Frontal cortex (tissue), 4 donors: ENCODE data around the gene OCLN. TPM values are rescaled to one million over a fixed set of nuclear protein-coding genes. Genes with fewer than 3 reads are reported as not detected.
"Not testable (repeated sequence)": the region's sequence is repeated elsewhere in the genome, so short reads cannot be mapped to it uniquely, and the experiment has no call there.

ENCODE experiments used
- DNase-seq, 2 donors: peaks; one replicate each; pipeline ENCODE4 v3.0.0; 2012; ENCODE audit warnings: low spot score in 2 of 2
- FAIRE-seq: peaks from 2 replicates; lab custom pipeline; 2012; peaks lifted over from hg19 to GRCh38; lab: Jason Lieb, UNC
- small RNA-seq: library from RNA; depleted of rRNA; stranded (forward); fragments of <200 nt; gene quantifications from one replicate; pipeline ENCODE3, GENCODE V24; 2014
- total RNA-seq: library from RNA; depleted of rRNA; stranded (reverse); fragments of >200 nt; gene quantifications from one replicate; pipeline ENCODE4 v1.2.3, GENCODE V29; 2014
- donor health status: control.
- donor health status: control.
- donor health status: control.

The OCLN gene
- total RNA-seq, 1 donor from 2014 or later: 3.7 TPM

GRCh38 chr5:69606839-69607238, 114.2 kb downstream of the OCLN start:
- not testable (repeated sequence) for FAIRE-seq

More at GRCh38 chr5:69606839-69607238, 114.2 kb downstream of the OCLN start:
- not testable (repeated sequence) for DNase-seq

Small RNA genes lying within 50 kb of the gene (small RNA-seq; reads per million reads assigned to genes)
- gene RN7SL616P: not detected
- gene RNU6-724P: not detected
- gene RPS27P14: not detected

Other genes starting within 250 kb of the OCLN start
- gene CCDC125, start 160.0 kb upstream of the OCLN start, total RNA-seq: 6.1 TPM
- gene AK6, start 123.3 kb upstream of the OCLN start, total RNA-seq: 12.6 TPM
- 103 TPM for gene TAF9, start 123.3 kb upstream of the OCLN start, total RNA-seq
- gene RAD17, start 123.0 kb upstream of the OCLN start, total RNA-seq: 37.9 TPM
- gene MARVELD2, start 77.7 kb upstream of the OCLN start, total RNA-seq: 0.41 TPM
- 110 TPM for gene GTF2H2C, start 67.4 kb downstream of the OCLN start, total RNA-seq